Measurements from ENCODE around the gene CALML3. TPM values are rescaled to one million over a fixed set of nuclear protein-coding genes. Genes with fewer than 3 reads are reported as not detected.

CALML3 gene
- total and polyA plus RNA-seq, 2 of the 8 experiments (the other 6 are each of a cell fraction or from before 2014, with no cell fraction given), result not detected

DNA sequence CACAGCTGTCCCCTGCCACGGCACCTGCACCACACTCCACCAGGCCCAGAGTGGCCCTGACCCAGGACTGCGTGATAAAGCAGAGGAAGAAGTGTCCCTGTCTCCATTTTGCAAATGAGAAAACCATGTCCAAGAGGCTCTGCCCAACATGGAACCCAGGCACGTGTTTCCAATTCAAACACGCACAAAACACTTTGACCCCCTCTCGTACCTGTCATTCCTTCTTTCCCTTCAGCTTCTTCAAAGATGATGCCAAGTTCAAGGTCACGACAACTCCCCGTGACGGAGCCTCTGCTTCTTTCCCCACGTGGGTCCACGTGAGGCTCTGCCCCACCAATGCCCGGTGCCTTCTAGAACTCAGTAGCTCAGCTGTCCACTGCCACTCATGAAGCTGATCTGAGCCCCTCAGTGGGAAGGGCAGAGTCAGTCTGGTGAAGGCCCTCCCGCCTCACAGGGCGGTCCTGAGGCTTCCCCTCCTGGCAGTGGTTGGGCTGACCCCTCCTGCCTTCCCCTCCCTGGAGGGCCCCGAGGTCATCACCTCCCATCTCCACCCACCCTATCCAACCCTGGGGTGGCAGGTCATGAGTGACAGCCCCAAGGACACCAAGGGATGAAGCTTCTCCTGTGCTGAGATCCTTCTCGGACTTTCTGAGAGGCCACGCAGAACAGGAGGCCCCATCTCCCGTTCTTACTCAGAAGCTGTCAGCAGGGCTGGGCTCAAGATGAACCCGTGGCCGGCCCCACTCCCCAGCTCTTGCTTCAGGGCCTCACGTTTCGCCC lies 44.4 kb upstream of the CALML3 start (continued):
- TF ChIP-seq, protein P1, sequence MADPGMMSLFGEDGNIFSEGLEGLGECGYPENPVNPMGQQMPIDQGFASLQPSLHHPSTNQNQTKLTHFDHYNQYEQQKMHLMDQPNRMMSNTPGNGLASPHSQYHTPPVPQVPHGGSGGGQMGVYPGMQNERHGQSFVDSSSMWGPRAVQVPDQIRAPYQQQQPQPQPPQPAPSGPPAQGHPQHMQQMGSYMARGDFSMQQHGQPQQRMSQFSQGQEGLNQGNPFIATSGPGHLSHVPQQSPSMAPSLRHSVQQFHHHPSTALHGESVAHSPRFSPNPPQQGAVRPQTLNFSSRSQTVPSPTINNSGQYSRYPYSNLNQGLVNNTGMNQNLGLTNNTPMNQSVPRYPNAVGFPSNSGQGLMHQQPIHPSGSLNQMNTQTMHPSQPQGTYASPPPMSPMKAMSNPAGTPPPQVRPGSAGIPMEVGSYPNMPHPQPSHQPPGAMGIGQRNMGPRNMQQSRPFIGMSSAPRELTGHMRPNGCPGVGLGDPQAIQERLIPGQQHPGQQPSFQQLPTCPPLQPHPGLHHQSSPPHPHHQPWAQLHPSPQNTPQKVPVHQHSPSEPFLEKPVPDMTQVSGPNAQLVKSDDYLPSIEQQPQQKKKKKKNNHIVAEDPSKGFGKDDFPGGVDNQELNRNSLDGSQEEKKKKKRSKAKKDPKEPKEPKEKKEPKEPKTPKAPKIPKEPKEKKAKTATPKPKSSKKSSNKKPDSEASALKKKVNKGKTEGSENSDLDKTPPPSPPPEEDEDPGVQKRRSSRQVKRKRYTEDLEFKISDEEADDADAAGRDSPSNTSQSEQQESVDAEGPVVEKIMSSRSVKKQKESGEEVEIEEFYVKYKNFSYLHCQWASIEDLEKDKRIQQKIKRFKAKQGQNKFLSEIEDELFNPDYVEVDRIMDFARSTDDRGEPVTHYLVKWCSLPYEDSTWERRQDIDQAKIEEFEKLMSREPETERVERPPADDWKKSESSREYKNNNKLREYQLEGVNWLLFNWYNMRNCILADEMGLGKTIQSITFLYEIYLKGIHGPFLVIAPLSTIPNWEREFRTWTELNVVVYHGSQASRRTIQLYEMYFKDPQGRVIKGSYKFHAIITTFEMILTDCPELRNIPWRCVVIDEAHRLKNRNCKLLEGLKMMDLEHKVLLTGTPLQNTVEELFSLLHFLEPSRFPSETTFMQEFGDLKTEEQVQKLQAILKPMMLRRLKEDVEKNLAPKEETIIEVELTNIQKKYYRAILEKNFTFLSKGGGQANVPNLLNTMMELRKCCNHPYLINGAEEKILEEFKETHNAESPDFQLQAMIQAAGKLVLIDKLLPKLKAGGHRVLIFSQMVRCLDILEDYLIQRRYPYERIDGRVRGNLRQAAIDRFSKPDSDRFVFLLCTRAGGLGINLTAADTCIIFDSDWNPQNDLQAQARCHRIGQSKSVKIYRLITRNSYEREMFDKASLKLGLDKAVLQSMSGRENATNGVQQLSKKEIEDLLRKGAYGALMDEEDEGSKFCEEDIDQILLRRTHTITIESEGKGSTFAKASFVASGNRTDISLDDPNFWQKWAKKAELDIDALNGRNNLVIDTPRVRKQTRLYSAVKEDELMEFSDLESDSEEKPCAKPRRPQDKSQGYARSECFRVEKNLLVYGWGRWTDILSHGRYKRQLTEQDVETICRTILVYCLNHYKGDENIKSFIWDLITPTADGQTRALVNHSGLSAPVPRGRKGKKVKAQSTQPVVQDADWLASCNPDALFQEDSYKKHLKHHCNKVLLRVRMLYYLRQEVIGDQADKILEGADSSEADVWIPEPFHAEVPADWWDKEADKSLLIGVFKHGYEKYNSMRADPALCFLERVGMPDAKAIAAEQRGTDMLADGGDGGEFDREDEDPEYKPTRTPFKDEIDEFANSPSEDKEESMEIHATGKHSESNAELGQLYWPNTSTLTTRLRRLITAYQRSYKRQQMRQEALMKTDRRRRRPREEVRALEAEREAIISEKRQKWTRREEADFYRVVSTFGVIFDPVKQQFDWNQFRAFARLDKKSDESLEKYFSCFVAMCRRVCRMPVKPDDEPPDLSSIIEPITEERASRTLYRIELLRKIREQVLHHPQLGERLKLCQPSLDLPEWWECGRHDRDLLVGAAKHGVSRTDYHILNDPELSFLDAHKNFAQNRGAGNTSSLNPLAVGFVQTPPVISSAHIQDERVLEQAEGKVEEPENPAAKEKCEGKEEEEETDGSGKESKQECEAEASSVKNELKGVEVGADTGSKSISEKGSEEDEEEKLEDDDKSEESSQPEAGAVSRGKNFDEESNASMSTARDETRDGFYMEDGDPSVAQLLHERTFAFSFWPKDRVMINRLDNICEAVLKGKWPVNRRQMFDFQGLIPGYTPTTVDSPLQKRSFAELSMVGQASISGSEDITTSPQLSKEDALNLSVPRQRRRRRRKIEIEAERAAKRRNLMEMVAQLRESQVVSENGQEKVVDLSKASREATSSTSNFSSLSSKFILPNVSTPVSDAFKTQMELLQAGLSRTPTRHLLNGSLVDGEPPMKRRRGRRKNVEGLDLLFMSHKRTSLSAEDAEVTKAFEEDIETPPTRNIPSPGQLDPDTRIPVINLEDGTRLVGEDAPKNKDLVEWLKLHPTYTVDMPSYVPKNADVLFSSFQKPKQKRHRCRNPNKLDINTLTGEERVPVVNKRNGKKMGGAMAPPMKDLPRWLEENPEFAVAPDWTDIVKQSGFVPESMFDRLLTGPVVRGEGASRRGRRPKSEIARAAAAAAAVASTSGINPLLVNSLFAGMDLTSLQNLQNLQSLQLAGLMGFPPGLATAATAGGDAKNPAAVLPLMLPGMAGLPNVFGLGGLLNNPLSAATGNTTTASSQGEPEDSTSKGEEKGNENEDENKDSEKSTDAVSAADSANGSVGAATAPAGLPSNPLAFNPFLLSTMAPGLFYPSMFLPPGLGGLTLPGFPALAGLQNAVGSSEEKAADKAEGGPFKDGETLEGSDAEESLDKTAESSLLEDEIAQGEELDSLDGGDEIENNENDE (IDR thresholded peaks at IDR 0.05; ENCODE audit: insufficient replicate concordance, low read length), result no peak
- no peak for TF ChIP-seq MAFK (IDR thresholded peaks at IDR 0.05; ENCODE audit: low read depth, low read length)
- TF ChIP-seq CTBP2 (IDR thresholded peaks at IDR 0.05; ENCODE audit: borderline replicate concordance, insufficient read depth, insufficient read length, low read length), result no peak
- no peak for TF ChIP-seq SIX5 (IDR thresholded peaks at IDR 0.05; ENCODE audit: low read depth, low read length)
- TF ChIP-seq NANOG (IDR thresholded peaks at IDR 0.05; ENCODE audit: insufficient read depth, low read depth, low read length, poor library complexity, severe bottlenecking), result no peak
- TF ChIP-seq JUN (IDR thresholded peaks at IDR 0.05; ENCODE audit: low read depth, low read length), result no peak
- TF ChIP-seq BACH1 (IDR thresholded peaks at IDR 0.05; ENCODE audit: low read length), result no peak

Measured in H1 (cell line).